SK-N-SH (cell line): ENCODE measurements around the gene ZNF324B. TPM values are rescaled to one million over a fixed set of nuclear protein-coding genes. Genes with fewer than 3 reads are reported as not detected.

ENCODE experiments used
- CTCF ChIA-PET: fragments of 300-600, 350-600 bp; formaldehyde crosslinking; extraction: SDS; loops from one replicate; lab custom pipeline; 2021; lab: Yijun Ruan, JAX
- POLR2A ChIA-PET: fragments of 350-600 bp; sonication (Branson Sonifier 250); formaldehyde crosslinking; extraction: SDS; loops from one replicate; lab custom pipeline; 2020; ENCODE audit warnings: antibody characterized with exemption, inconsistent platforms; lab: Yijun Ruan, JAX
- DNase-seq: peaks from one replicate; pipeline ENCODE4 v3.0.0; 2012
- H2AFZ ChIP-seq: fragments of 200-600 bp; sonication (generic); 2 replicates; pipeline ENCODE4 v1.8.1; 2016; ENCODE audit warnings: antibody characterized with exemption, mild to moderate bottlenecking, low read depth
- H3F3A ChIP-seq: fragments of 200-600 bp; sonication (generic); replicated peaks from 2 replicates; pipeline ENCODE3; 2016; ENCODE audit warnings: antibody characterized with exemption, mild to moderate bottlenecking; ENCODE audit not compliant: insufficient read depth
- H3K27ac ChIP-seq, 2 experiments: fragments of 200-500 bp in 1 of 2; fragments of 200-600 bp in 1 of 2; sonication (Bioruptor generic) in 1 of 2; sonication (generic), shearing (Covaris generic) in 1 of 2; 2 replicates each; pipeline versions ENCODE4 v1.5.1 to v1.6.1; 2014 to 2016; ENCODE audit warnings: low read depth in 2 of 2, inconsistent platforms in 1 of 2, low read length in 1 of 2, mild to moderate bottlenecking in 1 of 2, mixed read lengths in 1 of 2
- H3K27me3 ChIP-seq: fragments of 200-600 bp; sonication (generic), shearing (Covaris generic); 2 replicates; pipeline ENCODE4 v1.6.1; 2016; ENCODE audit warnings: mixed run types; ENCODE audit not compliant: insufficient read depth
- H3K36me3 ChIP-seq, 2 experiments: fragments of 200-500 bp in 1 of 2; fragments of 200-600 bp in 1 of 2; sonication (Bioruptor generic) in 1 of 2; sonication (generic) in 1 of 2; replicated peaks in 1 of 2; 2 replicates each; pipeline versions ENCODE3 to v1.5.1; 2014 to 2016; ENCODE audit warnings: low read length in 1 of 2, mild to moderate bottlenecking in 1 of 2; ENCODE audit not compliant: insufficient read depth in 2 of 2, control insufficient read depth in 1 of 2
- H3K4me1 ChIP-seq, 2 experiments: fragments of 200-500 bp in 1 of 2; fragments of 200-600 bp in 1 of 2; sonication (Bioruptor generic) in 1 of 2; sonication (generic), shearing (Covaris generic) in 1 of 2; 2 replicates each; pipeline versions ENCODE4 v1.5.1 to v1.6.1; 2014 to 2016; ENCODE audit warnings: low read depth in 1 of 2, low read length in 1 of 2, mixed run types in 1 of 2; ENCODE audit not compliant: insufficient read depth in 2 of 2, control insufficient read depth in 1 of 2
- H3K4me2 ChIP-seq: fragments of 200-600 bp; sonication (generic), shearing (Covaris generic); 2 replicates; pipeline ENCODE4 v1.6.1; 2017; ENCODE audit warnings: mixed run types
- H3K4me3 ChIP-seq, 2 experiments: fragments of 200-500 bp in 1 of 2; fragments of 200-600 bp in 1 of 2; sonication (Bioruptor generic) in 1 of 2; sonication (generic), shearing (Covaris generic) in 1 of 2; 2 replicates each; pipeline versions ENCODE4 v1.5.1 to v1.8.1; 2014 to 2016; ENCODE audit warnings: low read depth in 2 of 2, inconsistent platforms in 1 of 2, low read length in 1 of 2, mild to moderate bottlenecking in 1 of 2, mixed read lengths in 1 of 2, moderate library complexity in 1 of 2
- H3K79me2 ChIP-seq: fragments of 200-600 bp; sonication (generic); 2 replicates; pipeline ENCODE4 v1.8.1; 2017; ENCODE audit warnings: mild to moderate bottlenecking; ENCODE audit not compliant: insufficient read depth
- H3K9ac ChIP-seq: fragments of 200-600 bp; sonication (generic); 2 replicates; pipeline ENCODE4 v1.6.1; 2017; ENCODE audit warnings: mixed run types
- H3K9me2 ChIP-seq: fragments of 200-600 bp; sonication (generic); 2 replicates; pipeline ENCODE4 v1.6.1; 2017; ENCODE audit warnings: mixed run types
- H3K9me3 ChIP-seq: fragments of 200-600 bp; sonication (generic); 2 replicates; pipeline ENCODE4 v1.6.1; 2017; ENCODE audit warnings: mixed run types, mild to moderate bottlenecking, moderate library complexity
- H4K20me1 ChIP-seq: fragments of 200-600 bp; sonication (generic); 2 replicates; pipeline ENCODE4 v1.6.1; 2017; ENCODE audit warnings: mild to moderate bottlenecking, mixed run types; ENCODE audit not compliant: insufficient read depth
- CHD2 ChIP-seq: fragments of 150-350 bp; IDR thresholded peaks from 2 replicates; pipeline ENCODE4 v1.6.1; 2018; ENCODE audit warnings: low read length; ENCODE audit not compliant: partially characterized antibody
- ELF1 ChIP-seq: IDR thresholded peaks from 2 replicates; pipeline ENCODE4 v1.4.0; 2012
- EZH2phosphoT487 ChIP-seq: fragments of 200-600 bp; sonication (generic); IDR thresholded peaks from 2 replicates; pipeline ENCODE4 v1.6.1; 2017; ENCODE audit warnings: low read depth, mixed run types, mild to moderate bottlenecking, antibody characterized with exemption, moderate library complexity, borderline replicate concordance
- FOXJ3 ChIP-seq: sonication (generic); formaldehyde crosslinking; IDR thresholded peaks from 2 replicates; pipeline ENCODE4 v1.5.1; 2020; ENCODE audit warnings: mild to moderate bottlenecking, missing genetic modification reagents
- GABPA ChIP-seq: IDR thresholded peaks from 2 replicates; pipeline ENCODE4 v1.4.0; 2012; ENCODE audit warnings: low read depth, mild to moderate bottlenecking
- GATA2 ChIP-seq: sonication (generic); formaldehyde crosslinking; IDR thresholded peaks from 2 replicates; pipeline ENCODE4 v1.5.0; 2020; ENCODE audit warnings: mild to moderate bottlenecking, missing genetic modification reagents
- IRF3 ChIP-seq: fragments of 150-350 bp; IDR thresholded peaks from 2 replicates; pipeline ENCODE4 v1.6.1; 2016; ENCODE audit warnings: mild to moderate bottlenecking, low read depth, low read length
- MAX ChIP-seq: IDR thresholded peaks from 2 replicates; pipeline ENCODE4 v1.4.0; 2012; ENCODE audit warnings: low read depth
- MXI1 ChIP-seq: IDR thresholded peaks from 2 replicates; pipeline ENCODE4 v1.6.1; 2012; ENCODE audit warnings: mild to moderate bottlenecking, low read depth, low read length, improper control_type of control experiment
- NRF1 ChIP-seq: IDR thresholded peaks from 2 replicates; pipeline ENCODE4 v1.6.1; 2012; ENCODE audit warnings: low read depth, mild to moderate bottlenecking, low read length
- PBX3 ChIP-seq: IDR thresholded peaks from 2 replicates; pipeline ENCODE4; 2012
- POLR2AphosphoS5 ChIP-seq: IDR thresholded peaks from 2 replicates; pipeline ENCODE4 v1.6.1; 2012; ENCODE audit warnings: low read depth, low read length
- RFX5 ChIP-seq: IDR thresholded peaks from 2 replicates; pipeline ENCODE4 v1.6.1; 2012; ENCODE audit warnings: mild to moderate bottlenecking, improper control_type of control experiment, low read length
- RXRA ChIP-seq: IDR thresholded peaks from 2 replicates; pipeline ENCODE4 v1.4.0; 2012; ENCODE audit warnings: low read depth, mild to moderate bottlenecking, borderline replicate concordance
- SIN3A ChIP-seq: IDR thresholded peaks from 2 replicates; pipeline ENCODE4 v1.6.1; 2012; ENCODE audit warnings: low read depth, mild to moderate bottlenecking, low read length, moderate library complexity, borderline replicate concordance
- TAF1 ChIP-seq: IDR thresholded peaks from 2 replicates; pipeline ENCODE4 v1.6.1; 2012; ENCODE audit warnings: low read depth, mild to moderate bottlenecking, low read length, moderate library complexity, borderline replicate concordance
- TEAD4 ChIP-seq: IDR thresholded peaks from 2 replicates; pipeline ENCODE4 v1.4.0; 2012; ENCODE audit warnings: mild to moderate bottlenecking, borderline replicate concordance; ENCODE audit not compliant: insufficient read depth
- USF1 ChIP-seq: IDR thresholded peaks from 2 replicates; pipeline ENCODE4 v1.4.0; 2012; ENCODE audit warnings: low read depth, borderline replicate concordance
- YY1 ChIP-seq: IDR thresholded peaks from 2 replicates; pipeline ENCODE4 v1.4.0; 2012; ENCODE audit warnings: low read depth, mild to moderate bottlenecking
- ZBTB33 ChIP-seq: IDR thresholded peaks from 2 replicates; pipeline ENCODE4 v1.4.0; 2012; ENCODE audit warnings: low read depth, borderline replicate concordance
- WGBS: methylation state at CpG from one replicate; pipeline ENCODE4 v1.1.6; 2017; ENCODE audit warnings: low lambda C conversion rate; 5-methylcytosine and 5-hydroxymethylcytosine counted together
- polyA plus RNA-seq, 3 experiments: library from polyadenylated mRNA; depleted of rRNA; stranded (reverse); fragments of >200 nt; gene quantifications; 2 replicates each; pipeline ENCODE4 v1.2.3, GENCODE V29; 2012

ZNF324B gene
- polyA plus RNA-seq, 1 of the 3 experiments (the other 2 are of a cell fraction), result 2.9 TPM

- CTCF ChIA-PET, result no interaction called here
- H3K9me2 ChIP-seq, result no peaks in the 10 kb centered on the region
- POLR2A ChIA-PET, result interaction anchor here (0.5 to 1.6 kb wide), 4 partner anchors 11 to 958 kb away, joined by 3 to 8 read pairs (median 4); partner anchors contain the start of genes ZNF324B and ZNF497
- TF ChIP-seq POLR2AphosphoS5 (peak; percentile 62), CHD2 (peak; percentile 78), IRF3 (peak; percentile 32; the same call in 1 of the 2 replicates), GATA2 (CRISPR knock-in tag) (no peak), NRF1 (peak; percentile 43; the same call in 1 of the 2 replicates), ZBTB33 (no peak), EZH2phosphoT487 (no peak), YY1 (peak; percentile 93), TAF1 (peak; percentile 50), SIN3A (peak; percentile 53; the same call in 1 of the 2 replicates), ELF1 (peak; percentile 88), PBX3 (peak; percentile 74), FOXJ3 (CRISPR knock-in tag) (0 out of 2 replicates have a peak, but pooled peaks have one; percentile 29), RFX5 (peak; percentile 66), USF1 (no peak), MAX (peak; percentile 81), TEAD4 (no peak), RXRA (no peak), GABPA (peak; percentile 88), MXI1 (peak; percentile 54; the same call in 1 of the 2 replicates)
- peaks cover 13% of the 10 kb centered on the region; the same call in 1 of the 2 replicates for H3K79me2 ChIP-seq
- 22% methylated on average over 37 of the region's 59 CpGs for WGBS
- H3K27ac ChIP-seq, result peak within 1 kb of the TSS; percentile 69 to 79
- peak within 1 kb of the TSS; percentile 91 for H2AFZ ChIP-seq
- peaks cover 0 to 16% of the 10 kb centered on the region in 2 experiments; a peak in 1 of 4 replicates for H3K4me1 ChIP-seq
- H3K27me3 ChIP-seq, result no peaks in the 10 kb centered on the region
- peak; percentile 96 for DNase-seq
- no peaks in the 10 kb centered on the region for H4K20me1 ChIP-seq
- H3F3A ChIP-seq, result no peaks in the 10 kb centered on the region
- peak within 1 kb of the TSS; percentile 83 to 87 for H3K4me3 ChIP-seq
- peaks cover 20 to 31% of the 10 kb centered on the region in 2 experiments for H3K36me3 ChIP-seq
- peaks cover 10% of the 10 kb centered on the region; the same call in 1 of the 2 replicates for H3K9me3 ChIP-seq
- peak within 1 kb of the TSS; percentile 66 for H3K9ac ChIP-seq
- H3K4me2 ChIP-seq, result peak within 1 kb of the TSS; percentile 99
Observed at GRCh38 chr19:58439576-58440554, 11.6 kb upstream of the ZNF324B start, which contains the start of gene ZNF132. ZNF132 (minus strand) TSS chr19:58440153; CDS start chr19:58439821, 332 bp downstream.
